Breast epithelium (tissue), 3 donors: Measurements from ENCODE around the gene CNTNAP3.
"Not testable (repeated sequence)": the region's sequence is repeated elsewhere in the genome, so short reads cannot be mapped to it uniquely, and the experiment has no call there.

Experiments used
- POLR2A ChIP-seq: fragments of 450-650 bp; IDR thresholded peaks from one replicate; pipeline ENCODE4 v1.6.1; 2016; ENCODE audit warnings: antibody characterized with exemption, mild to moderate bottlenecking, moderate library complexity
- POLR2AphosphoS5 ChIP-seq, 3 donors: sonication (generic); formaldehyde crosslinking; IDR thresholded peaks; one replicate each; pipeline ENCODE4 v1.6.1; 2017; ENCODE audit warnings: antibody characterized with exemption in 3 of 3
- TF ChIP-seq, protein P1 (sequence below), 3 donors: fragments of 450-650 bp; IDR thresholded peaks; one replicate each; pipeline ENCODE4 v1.5.1; 2016 to 2017; ENCODE audit warnings: antibody characterized with exemption in 3 of 3, mild to moderate bottlenecking in 3 of 3, moderate library complexity in 3 of 3

DNA sequence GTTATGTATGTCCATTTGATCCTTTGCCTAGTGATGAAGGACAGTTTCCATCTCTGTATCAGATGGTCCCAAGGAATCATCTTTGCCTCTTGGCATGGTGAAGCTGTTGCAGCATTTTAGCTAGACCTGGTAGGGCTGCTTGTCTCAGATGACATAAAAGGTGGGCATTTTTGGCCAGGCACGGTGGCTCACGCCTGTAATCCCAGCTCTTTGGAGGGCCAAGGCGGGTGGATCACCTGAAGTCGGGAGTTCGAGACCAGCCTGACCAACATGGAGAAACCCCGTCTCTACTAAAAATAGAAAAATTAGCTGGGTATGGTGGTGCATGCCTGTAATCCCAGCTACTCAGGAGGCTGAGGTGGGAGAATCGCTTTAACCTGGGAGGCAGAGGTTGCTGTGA, 259.8 kb downstream of the CNTNAP3 start:
- not testable (repeated sequence) for TF ChIP-seq POLR2AphosphoS5 (IDR thresholded peaks at IDR 0.05); POLR2A
- TF ChIP-seq, protein P1, sequence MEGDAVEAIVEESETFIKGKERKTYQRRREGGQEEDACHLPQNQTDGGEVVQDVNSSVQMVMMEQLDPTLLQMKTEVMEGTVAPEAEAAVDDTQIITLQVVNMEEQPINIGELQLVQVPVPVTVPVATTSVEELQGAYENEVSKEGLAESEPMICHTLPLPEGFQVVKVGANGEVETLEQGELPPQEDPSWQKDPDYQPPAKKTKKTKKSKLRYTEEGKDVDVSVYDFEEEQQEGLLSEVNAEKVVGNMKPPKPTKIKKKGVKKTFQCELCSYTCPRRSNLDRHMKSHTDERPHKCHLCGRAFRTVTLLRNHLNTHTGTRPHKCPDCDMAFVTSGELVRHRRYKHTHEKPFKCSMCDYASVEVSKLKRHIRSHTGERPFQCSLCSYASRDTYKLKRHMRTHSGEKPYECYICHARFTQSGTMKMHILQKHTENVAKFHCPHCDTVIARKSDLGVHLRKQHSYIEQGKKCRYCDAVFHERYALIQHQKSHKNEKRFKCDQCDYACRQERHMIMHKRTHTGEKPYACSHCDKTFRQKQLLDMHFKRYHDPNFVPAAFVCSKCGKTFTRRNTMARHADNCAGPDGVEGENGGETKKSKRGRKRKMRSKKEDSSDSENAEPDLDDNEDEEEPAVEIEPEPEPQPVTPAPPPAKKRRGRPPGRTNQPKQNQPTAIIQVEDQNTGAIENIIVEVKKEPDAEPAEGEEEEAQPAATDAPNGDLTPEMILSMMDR (IDR thresholded peaks at IDR 0.05), result not testable (repeated sequence)
